Measurements from ENCODE around the gene GUCA1A. TPM values are rescaled to one million over a fixed set of nuclear protein-coding genes. Genes with fewer than 3 reads are reported as not detected.

The GUCA1A gene
- total RNA-seq, 1 donor from 2014 or later: 0.41 TPM

DNA sequence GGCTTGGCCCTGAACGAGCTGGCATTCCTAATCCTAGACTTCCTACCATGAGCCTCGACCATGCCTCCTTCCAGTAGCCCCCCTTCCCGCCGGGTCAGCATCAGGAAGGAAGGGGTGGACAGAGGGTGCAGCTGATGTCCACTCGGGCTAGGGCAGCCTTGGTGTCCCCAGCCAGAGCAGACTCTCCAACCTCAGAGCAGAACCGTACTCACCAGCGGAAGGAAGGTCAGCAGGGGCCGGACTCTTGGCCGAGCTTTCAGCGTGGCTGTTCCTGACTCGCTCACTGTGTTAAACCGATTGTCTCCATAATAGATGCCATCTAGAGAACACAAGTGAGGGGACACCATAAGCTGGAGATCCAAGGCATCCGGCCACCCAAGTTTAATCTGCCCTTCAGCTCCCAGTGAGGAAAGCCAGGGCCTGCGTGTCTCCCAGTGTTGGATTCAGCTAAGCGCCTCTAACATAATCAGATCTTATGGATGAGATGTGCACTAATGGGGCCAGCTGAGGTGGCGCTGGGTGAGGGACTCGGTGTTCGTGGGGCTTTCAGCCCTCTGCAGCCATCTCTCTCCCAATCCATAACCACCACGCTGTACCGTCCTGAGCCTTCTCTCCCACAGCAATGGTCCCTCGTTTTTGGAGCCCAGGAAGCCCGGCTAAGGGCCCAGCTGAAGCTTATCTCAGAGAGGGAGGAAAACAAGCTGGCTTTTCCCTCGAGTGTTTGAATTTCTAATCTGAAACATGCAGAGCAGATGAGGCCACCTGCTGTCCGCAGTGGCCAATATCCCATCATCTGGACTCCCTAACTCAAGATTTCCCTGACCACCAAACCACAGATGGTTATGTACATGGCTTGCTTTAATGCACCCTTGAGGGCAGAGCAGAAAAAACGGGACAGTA is 44.5 kb upstream of the GUCA1A start:
- Mint-ChIP-seq H3K27me3 (no peaks in the 10 kb centered on the region), H3K27ac (no peak overlapping the region), H3K4me1 (ENCODE audit: unreplicated experiment) (peaks cover 3% of the 10 kb centered on the region), H3K4me3 (no peak overlapping the region), H3K36me3 (peaks cover 5% of the 10 kb centered on the region), H3K9me3 (no peaks in the 10 kb centered on the region)
- no peak for DNase-seq (ENCODE audit: extremely low spot score, unreplicated experiment)
- TF ChIP-seq, protein P1, sequence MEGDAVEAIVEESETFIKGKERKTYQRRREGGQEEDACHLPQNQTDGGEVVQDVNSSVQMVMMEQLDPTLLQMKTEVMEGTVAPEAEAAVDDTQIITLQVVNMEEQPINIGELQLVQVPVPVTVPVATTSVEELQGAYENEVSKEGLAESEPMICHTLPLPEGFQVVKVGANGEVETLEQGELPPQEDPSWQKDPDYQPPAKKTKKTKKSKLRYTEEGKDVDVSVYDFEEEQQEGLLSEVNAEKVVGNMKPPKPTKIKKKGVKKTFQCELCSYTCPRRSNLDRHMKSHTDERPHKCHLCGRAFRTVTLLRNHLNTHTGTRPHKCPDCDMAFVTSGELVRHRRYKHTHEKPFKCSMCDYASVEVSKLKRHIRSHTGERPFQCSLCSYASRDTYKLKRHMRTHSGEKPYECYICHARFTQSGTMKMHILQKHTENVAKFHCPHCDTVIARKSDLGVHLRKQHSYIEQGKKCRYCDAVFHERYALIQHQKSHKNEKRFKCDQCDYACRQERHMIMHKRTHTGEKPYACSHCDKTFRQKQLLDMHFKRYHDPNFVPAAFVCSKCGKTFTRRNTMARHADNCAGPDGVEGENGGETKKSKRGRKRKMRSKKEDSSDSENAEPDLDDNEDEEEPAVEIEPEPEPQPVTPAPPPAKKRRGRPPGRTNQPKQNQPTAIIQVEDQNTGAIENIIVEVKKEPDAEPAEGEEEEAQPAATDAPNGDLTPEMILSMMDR (conservative IDR thresholded peaks at IDR 0.05): no peak

GRCh38 chr6:42129360-42129676 is 43.8 kb upstream of the GUCA1A start:
- Mint-ChIP-seq H3K36me3 (peaks cover 5% of the 10 kb centered on the region), H3K9me3 (no peaks in the 10 kb centered on the region), H3K4me3 (no peak overlapping the region), H3K27me3 (no peaks in the 10 kb centered on the region), H3K4me1 (ENCODE audit: unreplicated experiment) (peaks cover 3% of the 10 kb centered on the region), H3K27ac (no peak overlapping the region)
- TF ChIP-seq, protein P1 (conservative IDR thresholded peaks at IDR 0.05): no peak
- DNase-seq (ENCODE audit: extremely low spot score, unreplicated experiment): no peak

GRCh38 chr6:42131531-42131930 is 41.6 kb upstream of the GUCA1A start:
- H3K4me3 Mint-ChIP-seq: no peak overlapping the region
- TF ChIP-seq, protein P1 (conservative IDR thresholded peaks at IDR 0.05): no peak
- H3K4me1 Mint-ChIP-seq (ENCODE audit: unreplicated experiment): peaks cover 4% of the 10 kb centered on the region
- H3K27ac Mint-ChIP-seq: peak overlapping the region; percentile 75
- no peaks in the 10 kb centered on the region for H3K27me3 Mint-ChIP-seq
- H3K36me3 Mint-ChIP-seq: peaks cover 5% of the 10 kb centered on the region
- no peaks in the 10 kb centered on the region for H3K9me3 Mint-ChIP-seq
- no peak for DNase-seq (ENCODE audit: extremely low spot score, unreplicated experiment)

- no peak overlapping the region for H3K4me3 Mint-ChIP-seq
- no peaks in the 10 kb centered on the region for H3K27me3 Mint-ChIP-seq
- H3K9me3 Mint-ChIP-seq: no peaks in the 10 kb centered on the region
- no peak for DNase-seq (ENCODE audit: extremely low spot score, unreplicated experiment)
- H3K36me3 Mint-ChIP-seq: peaks cover 4% of the 10 kb centered on the region
- no peak overlapping the region for H3K27ac Mint-ChIP-seq
- TF ChIP-seq, protein P1 (conservative IDR thresholded peaks at IDR 0.05): no peak
- H3K4me1 Mint-ChIP-seq (ENCODE audit: unreplicated experiment): peaks cover 15% of the 10 kb centered on the region
Observed at GRCh38 chr6:42133926-42134325, 39.2 kb upstream of the GUCA1A start.

GRCh38 chr6:42135161-42135560 is 38.0 kb upstream of the GUCA1A start:
- Mint-ChIP-seq H3K9me3 (no peaks in the 10 kb centered on the region), H3K4me1 (ENCODE audit: unreplicated experiment) (peaks cover 27% of the 10 kb centered on the region), H3K27me3 (no peaks in the 10 kb centered on the region), H3K4me3 (no peak overlapping the region), H3K27ac (peak overlapping the region; percentile 34), H3K36me3 (peaks cover 4% of the 10 kb centered on the region)
- DNase-seq (ENCODE audit: extremely low spot score, unreplicated experiment): no peak
- TF ChIP-seq, protein P1 (conservative IDR thresholded peaks at IDR 0.05): no peak
